HepG2 (cell line): Measurements from ENCODE around the gene PIGO. TPM values are rescaled to one million over a fixed set of nuclear protein-coding genes. Genes with fewer than 3 reads are reported as not detected.
A peak's percentile ranks its signal among the peaks of the same experiment; 100 is the strongest.

ENCODE experiments used
- ATAC-seq: fragments of 200-7000 bp; cut with Tn5 transposase; 3 replicates; pipeline ENCODE4 v1.9.1; 2020; ENCODE audit warnings: mild to moderate bottlenecking, moderate library complexity
- BruUV-seq: library from RNA; stranded (reverse); fragments of 400-500 nt; replicated peaks from 2 replicates; lab custom pipeline; 2021; lab: Mats Ljungman, UMichigan
- CTCF ChIA-PET: fragments of 300-600 bp; formaldehyde crosslinking; extraction: SDS; loops from one replicate; lab custom pipeline; 2021; ENCODE audit warnings: low total read pairs, inconsistent platforms, low intra/inter-chr PET ratio; lab: Yijun Ruan, JAX
- POLR2A ChIA-PET: fragments of 350-600 bp; sonication (Branson Sonifier 250); formaldehyde crosslinking; loops from one replicate; lab custom pipeline; 2020; ENCODE audit warnings: antibody characterized with exemption, inconsistent platforms; lab: Yijun Ruan, JAX
- DNase-seq: peaks from one replicate; pipeline ENCODE4 v3.0.0-alpha.2; 2015; ENCODE audit warnings: low spot score
- FAIRE-seq: peaks from 3 replicates; lab custom pipeline; 2011; peaks lifted over from hg19 to GRCh38; lab: Jason Lieb, UNC
- H2AFZ ChIP-seq: one replicate; pipeline ENCODE4 v1.6.1; 2011; ENCODE audit warnings: low read length, inconsistent platforms
- H3K27ac ChIP-seq: fragments of 300-600 bp; 3 replicates; pipeline ENCODE4 v1.8.0; 2011; ENCODE audit warnings: mixed run types, mild to moderate bottlenecking, mixed read lengths, low read length, inconsistent platforms; ENCODE audit not compliant: insufficient read depth; ENCODE audit errors: extremely low read length
- H3K27me3 ChIP-seq, 2 experiments: fragments of 200-600 bp in 1 of 2; 2 replicates in 1 of 2; 3 replicates in 1 of 2; pipeline versions ENCODE4 v1.6.0 to v1.8.0; 2011; ENCODE audit warnings: low read length in 2 of 2, mild to moderate bottlenecking in 2 of 2, moderate library complexity in 2 of 2, inconsistent platforms in 1 of 2; ENCODE audit not compliant: insufficient read depth in 2 of 2, control insufficient read depth in 1 of 2
- H3K36me3 ChIP-seq, 2 experiments: fragments of 200-600 bp in 1 of 2; replicated peaks in 1 of 2; 2 replicates in 1 of 2; 3 replicates in 1 of 2; pipeline versions ENCODE4 v1.5.1 to v1.8.0; 2011; ENCODE audit warnings: low read length in 2 of 2, inconsistent platforms in 1 of 2; ENCODE audit not compliant: insufficient read depth in 2 of 2, control insufficient read depth in 1 of 2
- H3K4me1 ChIP-seq: 2 replicates; pipeline ENCODE4 v1.5.1; 2012; ENCODE audit warnings: low read length, inconsistent platforms; ENCODE audit not compliant: insufficient read depth
- H3K4me2 ChIP-seq: 2 replicates; pipeline ENCODE4 v1.6.0; 2011; ENCODE audit warnings: low read depth, low read length, inconsistent platforms
- H3K4me3 ChIP-seq, 3 experiments: fragments of 200-600 bp in 1 of 3; sonication (generic), shearing (Covaris generic) in 1 of 3; replicated peaks in 1 of 3; 2 replicates each; pipeline ENCODE4 v1.5.1; 2011 to 2016; ENCODE audit warnings: low read length in 3 of 3, inconsistent platforms in 2 of 3, low read depth in 2 of 3, mild to moderate bottlenecking in 2 of 3, control low read depth in 1 of 3, mixed read lengths in 1 of 3; ENCODE audit not compliant: insufficient read depth in 1 of 3
- H3K79me2 ChIP-seq: one replicate; pipeline ENCODE4 v1.6.1; 2011; ENCODE audit warnings: low read length, inconsistent platforms; ENCODE audit not compliant: insufficient read depth
- H3K9ac ChIP-seq: 2 replicates; pipeline ENCODE4 v1.6.0; 2011; ENCODE audit warnings: mild to moderate bottlenecking, low read depth, low read length, inconsistent platforms; ENCODE audit not compliant: insufficient read depth
- H3K9me3 ChIP-seq: 2 replicates; pipeline ENCODE4 v1.5.1; 2012; ENCODE audit warnings: mild to moderate bottlenecking, low read length
- H4K20me1 ChIP-seq: 2 replicates; pipeline ENCODE4 v1.6.0; 2011; ENCODE audit warnings: inconsistent platforms, mild to moderate bottlenecking, low read length, moderate library complexity; ENCODE audit not compliant: insufficient read depth
- AHR ChIP-seq: IDR thresholded peaks from 2 replicates; pipeline ENCODE4 v1.6.1; 2018; ENCODE audit warnings: missing genetic modification reagents, missing compliant biosample characterization
- MAFF ChIP-seq: IDR thresholded peaks from 2 replicates; pipeline ENCODE4 v1.6.1; 2011; ENCODE audit warnings: low read depth, low read length, improper control_type of control experiment
- MAFK ChIP-seq, 2 experiments: IDR thresholded peaks in 1 of 2; conservative IDR thresholded peaks in 1 of 2; 2 replicates each; pipeline ENCODE4 v1.6.1; 2011; ENCODE audit warnings: improper control_type of control experiment in 2 of 2, low read length in 2 of 2
- NFE2L2 ChIP-seq: fragments of 150-350 bp; IDR thresholded peaks from 2 replicates; pipeline ENCODE4 v1.6.1; 2014; ENCODE audit warnings: low read length
- TMF1 ChIP-seq: sonication (generic); formaldehyde crosslinking; IDR thresholded peaks from 2 replicates; pipeline ENCODE4 v1.8.1; 2022; ENCODE audit warnings: low read depth, missing genetic modification reagents
- ZFP62 ChIP-seq: sonication (generic); formaldehyde crosslinking; IDR thresholded peaks from 2 replicates; pipeline ENCODE4 v1.4.0; 2020; ENCODE audit warnings: missing genetic modification reagents
- ZNF550 ChIP-seq: sonication (generic); formaldehyde crosslinking; IDR thresholded peaks from 2 replicates; pipeline ENCODE4 v1.4.0; 2020; ENCODE audit warnings: mild to moderate bottlenecking, missing genetic modification reagents, borderline replicate concordance
- ZNF597 ChIP-seq: sonication (generic); formaldehyde crosslinking; IDR thresholded peaks from 2 replicates; pipeline ENCODE4 v1.5.0; 2020; ENCODE audit warnings: missing genetic modification reagents
- ZNF616 ChIP-seq: sonication (generic); formaldehyde crosslinking; IDR thresholded peaks from 2 replicates; pipeline ENCODE4 v1.5.0; 2020; ENCODE audit warnings: low read depth, mild to moderate bottlenecking, missing genetic modification reagents
- WGBS: methylation state at CpG from one replicate; pipeline ENCODE4 v1.1.6; 2017; ENCODE audit warnings: low lambda C conversion rate; 5-methylcytosine and 5-hydroxymethylcytosine counted together
- in situ Hi-C: cut with HindIII; loops from 2 replicates; pipeline ENCODE4 v1.10.0; 2017; ENCODE audit warnings: low pct_unique_long_range_greater_than_20kb; ENCODE audit not compliant: extremely low pct_ligation_motif_present
- intact Hi-C: fragments of 100-400 bp; cut with micrococcal nuclease; formaldehyde crosslinking; loops from one replicate; pipeline ENCODE4 v1.10.0; 2022; ENCODE audit not compliant: unreplicated experiment
- polyA plus RNA-seq, 8 experiments: library from polyadenylated mRNA; depleted of rRNA in 3 of 8; stranded (reverse) in 7 of 8; unstranded in 1 of 8; fragments of >200 nt; fragmentation: Illumina TruSeq in 4 of 8; extraction: Trizol in 4 of 8; gene quantifications; 2 replicates each; pipeline versions ENCODE4 v1.2.1 to v1.2.3, GENCODE V29; 2011 to 2016; ENCODE audit warnings: low read depth in 4 of 8, missing spikeins in 1 of 8, mixed read lengths in 1 of 8; ENCODE audit not compliant: insufficient read depth in 1 of 8
- total RNA-seq, 5 experiments: library from RNA; depleted of rRNA; stranded (reverse); fragments of >200 nt; fragmentation: Illumina TruSeq; extraction: Trizol; gene quantifications; 2 replicates each; pipeline ENCODE4 v1.2.3, GENCODE V29; 2016; ENCODE audit warnings: low read depth in 1 of 5

The PIGO gene
- total and polyA plus RNA-seq, 2 of the 13 experiments (the other 11 are each of a cell fraction or from before 2014, with no cell fraction given), result 20.5 to 26.2 TPM

GRCh38 chr9:35142037-35142436, 45.6 kb upstream of the PIGO start:
- Histone ChIP-seq H3K4me1 (peaks cover 18% of the 10 kb centered on the region), H3K36me3 (no peaks in the 10 kb centered on the region), H3K79me2 (no peaks in the 10 kb centered on the region), H3K4me3 (no peak overlapping the region), H3K9me3 (peaks cover 41% of the 10 kb centered on the region), H4K20me1 (no peaks in the 10 kb centered on the region), H3K4me2 (no peak overlapping the region), H3K27me3 (peaks cover 0 to 2% of the 10 kb centered on the region in 2 experiments; a peak in 1 of 5 replicates), H3K27ac (no peak overlapping the region), H2AFZ (no peak overlapping the region), H3K9ac (no peak overlapping the region)
- TF ChIP-seq ZFP62 (CRISPR knock-in tag) (no peak), ZNF616 (peak; percentile 100)
- no TSS peak for BruUV-seq
- intact Hi-C loops, result no loop called here
- in situ Hi-C loops, result no loop called here
- 0% methylated on average over 5 of the region's 5 CpGs for WGBS
- FAIRE-seq (no peak), DNase-seq (no peak), ATAC-seq (no peak)
- ChIA-PET POLR2A (no interaction called here), CTCF (no interaction called here)

DNA sequence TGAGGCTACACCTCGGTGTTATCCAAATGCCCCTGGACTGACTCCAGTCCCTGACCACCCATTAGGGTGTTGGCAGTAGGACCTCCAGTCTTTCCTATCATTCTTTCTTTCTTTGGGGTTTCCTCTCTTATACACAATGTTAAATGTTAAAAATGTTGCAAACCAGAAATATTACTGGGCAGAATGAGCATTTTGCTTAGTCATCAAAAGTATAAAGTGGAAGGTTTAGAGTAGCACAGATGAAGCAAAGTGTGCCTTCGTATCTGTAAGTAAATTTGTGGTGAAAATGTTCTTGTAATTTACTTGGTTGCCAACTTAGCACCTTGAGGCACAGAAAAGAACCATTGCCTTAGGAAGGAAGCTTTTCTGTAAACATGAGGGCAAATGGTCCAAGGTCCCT, 43.7 kb upstream of the PIGO start:
- Histone ChIP-seq H3K9me3 (peaks cover 37% of the 10 kb centered on the region), H2AFZ (peak overlapping the region; percentile 19), H3K9ac (no peak overlapping the region), H4K20me1 (no peaks in the 10 kb centered on the region), H3K27me3 (peaks cover 0 to 5% of the 10 kb centered on the region in 2 experiments; a peak in 1 of 5 replicates), H3K27ac (no peak overlapping the region), H3K36me3 (no peaks in the 10 kb centered on the region), H3K4me3 (peak overlapping the region in 1 of 3 experiments; percentile 38; a peak in 2 of 6 replicates), H3K79me2 (no peaks in the 10 kb centered on the region), H3K4me2 (peak overlapping the region; percentile 73), H3K4me1 (peaks cover 24% of the 10 kb centered on the region)
- WGBS, result 68% methylated on average over 2 of the region's 2 CpGs
- intact Hi-C loops, result no loop called here
- FAIRE-seq, result no peak
- POLR2A ChIA-PET, result no interaction called here
- peak; percentile 98 for TF ChIP-seq MAFF
- peak; percentile 40; the same call in 1 of the 2 replicates for TF ChIP-seq NFE2L2
- TF ChIP-seq AHR (CRISPR knock-in tag), result no peak
- no peak for TF ChIP-seq ZNF597 (CRISPR knock-in tag)
- peak; percentile 98 for TF ChIP-seq MAFK (conservative IDR thresholded peaks at IDR 0.05 in 1 of 2, IDR thresholded peaks at IDR 0.05 in 1 of 2; ENCODE audit: low read length in 2 of 2)
- TF ChIP-seq ZNF550 (CRISPR knock-in tag), result no peak
- no peak for TF ChIP-seq TMF1 (CRISPR knock-in tag)
- in situ Hi-C loops, result no loop called here
- CTCF ChIA-PET, result no interaction called here
- ATAC-seq, result peak; percentile 39; the same call in 2 of the 3 replicates
- BruUV-seq, result no TSS peak
- DNase-seq, result no peak
